Epithelial cell of proximal tubule (primary cell): ENCODE results near the gene AKNAD1. TPM values are rescaled to one million over a fixed set of nuclear protein-coding genes. Genes with fewer than 3 reads are reported as not detected.
"Not testable (repeated sequence)": the region's sequence is repeated elsewhere in the genome, so short reads cannot be mapped to it uniquely, and the experiment has no call there.

Experiments
- DNase-seq: peaks from one replicate; pipeline ENCODE4 v3.0.0-alpha.2; 2011; ENCODE audit warnings: low read depth
- H3K4me3 ChIP-seq: 2 replicates; pipeline ENCODE4 v1.5.1; 2011; ENCODE audit warnings: low read depth, mild to moderate bottlenecking, low read length
- total RNA-seq: library from RNA; depleted of rRNA; stranded (reverse); fragments of >200 nt; gene quantifications from 2 replicates; pipeline ENCODE4 v1.2.3, GENCODE V29; 2015
- TF ChIP-seq, protein P1 (sequence below): conservative IDR thresholded peaks from 2 replicates; pipeline ENCODE4 v1.5.1; 2012; ENCODE audit warnings: low read depth, mild to moderate bottlenecking, low read length

The AKNAD1 gene
- total RNA-seq, 1 donor from 2014 or later: not detected

DNA sequence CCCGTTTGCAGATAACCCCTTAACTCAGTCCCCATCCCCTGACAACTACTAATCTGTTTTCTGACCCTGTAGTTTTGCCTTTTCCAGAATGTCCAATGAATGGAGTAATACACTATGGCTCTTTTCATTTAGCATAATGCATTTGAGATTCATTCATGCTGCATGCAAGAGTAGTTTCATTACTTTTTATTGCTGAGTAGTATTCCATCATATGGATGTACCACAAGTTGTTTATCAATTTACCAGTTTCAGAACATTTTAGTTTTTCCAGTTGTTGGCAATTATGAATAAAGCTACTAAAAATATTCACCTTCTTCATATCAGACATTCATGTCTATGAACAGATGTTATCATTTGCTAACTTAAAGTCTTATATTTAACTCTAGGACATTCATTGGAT is 65.1 kb downstream of the AKNAD1 start:
- TF ChIP-seq, protein P1, sequence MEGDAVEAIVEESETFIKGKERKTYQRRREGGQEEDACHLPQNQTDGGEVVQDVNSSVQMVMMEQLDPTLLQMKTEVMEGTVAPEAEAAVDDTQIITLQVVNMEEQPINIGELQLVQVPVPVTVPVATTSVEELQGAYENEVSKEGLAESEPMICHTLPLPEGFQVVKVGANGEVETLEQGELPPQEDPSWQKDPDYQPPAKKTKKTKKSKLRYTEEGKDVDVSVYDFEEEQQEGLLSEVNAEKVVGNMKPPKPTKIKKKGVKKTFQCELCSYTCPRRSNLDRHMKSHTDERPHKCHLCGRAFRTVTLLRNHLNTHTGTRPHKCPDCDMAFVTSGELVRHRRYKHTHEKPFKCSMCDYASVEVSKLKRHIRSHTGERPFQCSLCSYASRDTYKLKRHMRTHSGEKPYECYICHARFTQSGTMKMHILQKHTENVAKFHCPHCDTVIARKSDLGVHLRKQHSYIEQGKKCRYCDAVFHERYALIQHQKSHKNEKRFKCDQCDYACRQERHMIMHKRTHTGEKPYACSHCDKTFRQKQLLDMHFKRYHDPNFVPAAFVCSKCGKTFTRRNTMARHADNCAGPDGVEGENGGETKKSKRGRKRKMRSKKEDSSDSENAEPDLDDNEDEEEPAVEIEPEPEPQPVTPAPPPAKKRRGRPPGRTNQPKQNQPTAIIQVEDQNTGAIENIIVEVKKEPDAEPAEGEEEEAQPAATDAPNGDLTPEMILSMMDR: no peak
- no peak for DNase-seq
- no peak overlapping the region for H3K4me3 ChIP-seq

DNA sequence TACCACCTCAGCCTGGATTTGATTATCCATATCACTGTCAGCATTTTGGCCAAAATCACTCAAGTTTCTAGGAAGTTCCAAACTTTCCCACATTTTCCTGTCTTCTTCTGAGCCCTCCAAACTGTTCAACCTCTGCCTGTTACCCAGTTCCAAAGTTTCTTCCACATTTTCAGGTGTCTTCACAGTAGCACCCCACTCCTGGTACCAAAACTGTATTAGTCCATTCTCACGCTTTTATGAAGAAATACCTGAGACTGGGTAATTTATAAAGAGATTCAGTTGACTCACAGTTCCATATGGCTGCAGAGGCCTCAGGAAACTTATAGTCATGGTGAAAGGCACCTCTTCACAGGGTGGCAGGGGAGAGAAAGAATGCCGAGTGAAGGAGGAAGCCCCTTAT is 71.0 kb downstream of the AKNAD1 start:
- TF ChIP-seq, protein P1: no peak
- no peak for DNase-seq
- no peak overlapping the region for H3K4me3 ChIP-seq

DNA sequence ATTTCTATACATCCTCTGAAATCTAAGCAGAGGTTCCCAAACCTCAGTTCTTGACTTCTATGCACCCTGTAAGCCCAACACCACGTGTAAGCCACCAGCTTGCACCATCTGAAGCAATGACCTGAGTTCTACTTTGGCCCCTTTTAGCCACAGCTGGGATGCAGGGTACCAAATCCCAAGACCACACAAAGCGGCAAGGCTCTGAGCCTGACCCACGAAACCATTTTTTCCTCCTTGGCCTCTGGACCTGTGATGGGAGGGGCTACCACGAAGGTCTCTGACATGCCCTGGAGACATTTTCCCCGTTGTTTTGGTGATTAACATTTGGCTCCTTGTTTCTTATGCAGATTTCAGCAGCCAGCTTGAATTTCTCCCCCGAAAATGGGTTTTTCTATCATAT is 71.6 kb downstream of the AKNAD1 start:
- no peak overlapping the region for H3K4me3 ChIP-seq
- TF ChIP-seq, protein P1: no peak

DNA sequence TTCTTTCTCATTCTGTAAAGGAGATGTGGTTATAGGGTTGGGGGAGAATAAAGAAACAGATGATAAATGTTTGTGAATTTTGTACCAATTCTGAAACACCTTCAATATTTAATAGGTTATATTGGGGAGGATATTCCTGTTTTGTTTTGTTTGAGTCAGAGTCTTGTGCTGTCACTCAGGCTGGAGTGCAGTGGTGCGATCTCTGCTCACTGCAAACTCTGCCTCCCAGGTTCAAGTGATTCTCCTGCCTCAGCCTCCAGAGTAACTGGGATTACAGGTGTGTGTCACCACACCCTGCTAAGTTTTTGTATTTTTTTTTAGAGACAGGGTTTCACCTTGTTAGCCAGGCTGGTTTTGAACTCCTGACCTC is 75.3 kb downstream of the AKNAD1 start:
- DNase-seq, H3K4me3 ChIP-seq: not testable (repeated sequence)

More for the DNA sequence above, 71.6 kb downstream of the AKNAD1 start:
- no peak for DNase-seq

DNA sequence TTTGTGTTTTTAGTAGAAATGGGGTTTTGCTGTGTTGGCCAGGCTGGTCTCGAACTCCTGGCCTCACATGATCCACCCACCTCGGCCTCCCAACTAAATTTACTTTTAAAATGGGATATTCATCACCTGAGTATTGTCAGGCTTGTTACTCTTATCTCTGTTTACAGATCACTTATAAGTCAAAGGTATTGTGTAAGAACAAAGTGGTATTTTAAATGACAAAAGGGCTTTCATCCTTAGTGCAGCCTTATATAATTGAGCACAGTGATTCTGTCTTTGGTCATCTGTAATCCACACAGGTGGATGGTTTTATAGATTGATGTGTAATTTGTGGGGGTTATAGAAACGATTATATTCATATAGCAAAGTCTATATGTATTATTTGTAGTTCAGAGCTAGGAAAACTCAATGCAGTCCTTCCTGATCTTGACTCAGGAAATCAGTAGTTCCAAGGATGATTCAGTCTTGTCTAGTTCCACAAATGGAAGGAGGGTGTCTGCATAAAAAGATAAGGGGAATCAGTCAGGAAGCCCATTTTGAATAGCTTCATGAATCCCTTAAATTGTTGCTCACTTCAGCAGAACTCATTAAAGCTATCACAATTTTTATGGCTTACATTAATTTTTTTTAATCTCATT is 75.8 kb downstream of the AKNAD1 start:
- DNase-seq: no peak
- TF ChIP-seq, protein P1: no peak
- H3K4me3 ChIP-seq: no peak overlapping the region

DNA sequence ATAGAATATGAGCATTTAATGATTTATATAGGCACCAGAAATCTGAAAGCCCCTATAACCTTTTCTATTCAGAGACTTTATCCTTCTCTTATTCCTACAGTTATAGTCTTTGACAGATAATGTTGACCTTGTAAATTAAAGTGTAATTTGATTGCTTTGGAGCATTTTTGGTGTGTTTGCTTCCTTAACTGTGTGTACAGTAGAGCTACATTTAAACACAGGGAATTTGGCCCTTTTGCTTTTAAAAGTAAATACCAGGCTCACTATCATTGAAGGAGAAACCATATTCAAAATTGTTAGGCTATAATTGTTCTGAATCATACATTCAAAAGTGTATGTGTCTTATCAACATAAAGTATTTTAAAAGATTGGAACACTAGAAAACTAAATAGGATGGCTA is 77.4 kb downstream of the AKNAD1 start:
- no peak for DNase-seq
- TF ChIP-seq, protein P1: no peak
- H3K4me3 ChIP-seq: no peak overlapping the region

DNA sequence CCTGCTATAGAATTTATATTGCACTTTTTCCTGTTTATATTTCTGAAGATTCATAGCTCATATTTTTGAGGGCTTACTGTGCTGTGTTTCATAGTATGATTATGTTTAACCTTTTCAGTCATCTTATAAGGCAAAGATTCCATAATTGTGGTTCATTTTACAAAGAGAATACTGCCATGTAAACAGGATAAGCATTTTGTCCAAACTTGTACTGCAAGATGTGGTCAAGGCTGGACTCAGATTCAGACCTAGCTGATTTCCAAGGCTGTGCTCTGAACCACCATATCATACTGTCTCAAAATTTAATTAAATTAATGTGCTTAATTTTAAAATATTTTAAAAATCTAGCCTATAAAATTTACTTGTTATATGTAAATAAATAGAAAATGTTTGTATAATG is 79.1 kb downstream of the AKNAD1 start:
- DNase-seq: no peak
- no peak overlapping the region for H3K4me3 ChIP-seq
- TF ChIP-seq, protein P1: no peak
